PFSK-1 (cell line): Measurements from ENCODE around the gene ADGRA1.

Experiments
- FOXP2 ChIP-seq: optimal IDR thresholded peaks from 2 replicates; pipeline ENCODE3; 2011; ENCODE audit warnings: borderline replicate concordance, control low read depth, inconsistent platforms; ENCODE audit not compliant: insufficient read depth; ENCODE audit errors: extremely low read length, extremely low read depth
- POLR2AphosphoS5 ChIP-seq: IDR thresholded peaks from 2 replicates; pipeline ENCODE4 v1.6.1; 2012; ENCODE audit warnings: low read depth, mild to moderate bottlenecking, control low read depth, low read length, moderate library complexity
- REST ChIP-seq, 2 experiments: IDR thresholded peaks; 2 replicates each; pipeline versions ENCODE4 v1.6.1 to v1.8.0; 2011 to 2012; ENCODE audit warnings: low read depth in 2 of 2, low read length in 2 of 2, control low read depth in 1 of 2, inconsistent platforms in 1 of 2, mild to moderate bottlenecking in 1 of 2, moderate library complexity in 1 of 2; ENCODE audit not compliant: insufficient read depth in 1 of 2
- SIN3A ChIP-seq: IDR thresholded peaks from 2 replicates; pipeline ENCODE4 v1.6.1; 2012; ENCODE audit warnings: mild to moderate bottlenecking, low read length, moderate library complexity, borderline replicate concordance; ENCODE audit not compliant: insufficient read depth
- TAF1 ChIP-seq: IDR thresholded peaks from 2 replicates; pipeline ENCODE4 v1.6.1; 2012; ENCODE audit warnings: low read length, control low read depth, borderline replicate concordance; ENCODE audit not compliant: insufficient read depth

Gene ADGRA1

GRCh38 chr10:133121479-133121878 lies 33.8 kb downstream of the ADGRA1 start:
- TF ChIP-seq SIN3A (no peak), REST (IDR thresholded peaks at IDR 0.05; ENCODE audit: insufficient read depth in 1 of 2, low read depth in 2 of 2, low read length in 2 of 2) (no peak), TAF1 (no peak), POLR2AphosphoS5 (no peak), FOXP2 (no peak)

GRCh38 chr10:133122171-133122935 lies 34.6 kb downstream of the ADGRA1 start:
- TF ChIP-seq SIN3A (no peak), FOXP2 (no peak), REST (IDR thresholded peaks at IDR 0.05; ENCODE audit: insufficient read depth in 1 of 2, low read depth in 2 of 2, low read length in 2 of 2) (no peak), TAF1 (no peak), POLR2AphosphoS5 (no peak)

- TF ChIP-seq TAF1 (no peak), FOXP2 (no peak), REST (IDR thresholded peaks at IDR 0.05; ENCODE audit: insufficient read depth in 1 of 2, low read depth in 2 of 2, low read length in 2 of 2) (no peak), SIN3A (no peak), POLR2AphosphoS5 (no peak)
Observed at GRCh38 chr10:133123050-133123745, 35.5 kb downstream of the ADGRA1 start.

- TF ChIP-seq POLR2AphosphoS5 (no peak), FOXP2 (no peak), REST (IDR thresholded peaks at IDR 0.05; ENCODE audit: insufficient read depth in 1 of 2, low read depth in 2 of 2, low read length in 2 of 2) (no peak), TAF1 (no peak), SIN3A (no peak)
Observed at GRCh38 chr10:133123746-133124356, 36.1 kb downstream of the ADGRA1 start.
